Fibroblast of peridontal ligament (primary cell): ENCODE measurements around the gene SLC6A18.
"Not testable (repeated sequence)": the region's sequence is repeated elsewhere in the genome, so short reads cannot be mapped to it uniquely, and the experiment has no call there.

Source experiments
- DNase-seq: peaks from one replicate; pipeline ENCODE4 v3.0.0-alpha.2; 2010; ENCODE audit errors: extremely low read depth

Gene SLC6A18

DNA sequence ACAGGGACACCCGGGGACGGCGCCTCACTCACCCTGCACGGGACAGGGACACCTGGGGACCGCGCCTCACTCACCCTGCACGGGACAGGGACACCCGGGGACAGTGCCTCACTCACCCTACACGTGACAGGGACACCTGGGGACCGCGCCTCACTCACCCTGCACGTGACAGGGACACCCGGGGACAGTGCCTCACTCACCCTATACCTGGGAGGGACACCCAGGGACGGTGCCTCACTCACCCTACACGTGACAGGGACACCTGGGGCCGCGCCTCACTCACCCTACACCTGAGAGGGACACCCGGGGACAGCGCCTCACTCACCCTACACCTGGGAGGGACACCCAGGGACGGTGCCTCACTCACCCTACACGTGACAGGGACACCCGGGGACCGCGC is 65.8 kb downstream of the SLC6A18 start:
- DNase-seq: not testable (repeated sequence)

DNA sequence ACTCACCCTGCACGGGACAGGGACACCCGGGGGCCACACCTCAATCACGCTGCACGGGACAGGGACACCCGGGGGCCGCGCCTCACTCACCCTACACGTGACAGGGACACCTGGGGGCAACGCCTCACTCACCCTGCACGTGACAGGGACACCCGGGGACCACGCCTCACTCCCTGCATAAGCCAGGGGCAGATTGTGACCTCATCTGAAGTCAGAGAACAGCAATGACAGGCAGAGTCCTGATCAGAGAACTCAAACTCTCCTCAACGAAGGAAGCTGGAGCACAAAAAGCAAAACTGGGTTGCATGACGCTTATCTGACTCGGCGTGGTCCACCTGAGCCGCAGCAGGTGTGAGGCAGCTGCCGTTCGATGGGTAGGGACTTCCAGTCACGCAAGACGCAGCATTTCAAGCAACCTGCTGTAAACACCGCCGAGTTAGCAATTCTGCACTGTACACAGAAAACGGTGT is 66.5 kb downstream of the SLC6A18 start:
- no peak for DNase-seq

GRCh38 chr5:1292139-1292538 is 67.0 kb downstream of the SLC6A18 start:
- DNase-seq: no peak

DNA sequence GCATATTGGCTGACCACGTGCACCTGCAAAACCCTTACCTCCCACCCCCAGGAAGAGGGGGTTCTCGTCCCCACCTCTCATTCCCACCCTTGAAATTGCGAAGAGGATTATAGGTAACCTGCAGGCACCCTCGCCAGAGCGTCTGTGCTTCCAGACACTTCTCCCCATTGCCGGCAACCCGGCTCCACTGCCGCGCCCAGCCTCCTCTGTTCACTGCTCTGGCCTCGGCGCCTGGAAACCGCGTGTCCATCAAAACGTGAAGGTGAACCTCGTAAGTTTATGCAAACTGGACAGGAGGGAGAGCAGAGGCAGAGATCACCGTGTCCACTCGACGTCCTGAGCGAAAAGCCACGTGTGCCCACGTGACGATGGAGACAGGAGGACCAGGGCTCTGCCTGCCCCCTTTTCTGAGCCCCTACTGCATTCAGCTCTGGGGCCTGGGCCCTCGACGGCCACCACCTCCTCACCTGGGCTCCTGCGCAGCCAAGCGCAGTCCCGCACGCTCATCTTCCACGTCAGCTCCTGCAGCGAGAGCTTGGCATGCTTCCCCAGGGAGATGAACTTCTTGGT is 67.8 kb downstream of the SLC6A18 start:
- no peak for DNase-seq

DNA sequence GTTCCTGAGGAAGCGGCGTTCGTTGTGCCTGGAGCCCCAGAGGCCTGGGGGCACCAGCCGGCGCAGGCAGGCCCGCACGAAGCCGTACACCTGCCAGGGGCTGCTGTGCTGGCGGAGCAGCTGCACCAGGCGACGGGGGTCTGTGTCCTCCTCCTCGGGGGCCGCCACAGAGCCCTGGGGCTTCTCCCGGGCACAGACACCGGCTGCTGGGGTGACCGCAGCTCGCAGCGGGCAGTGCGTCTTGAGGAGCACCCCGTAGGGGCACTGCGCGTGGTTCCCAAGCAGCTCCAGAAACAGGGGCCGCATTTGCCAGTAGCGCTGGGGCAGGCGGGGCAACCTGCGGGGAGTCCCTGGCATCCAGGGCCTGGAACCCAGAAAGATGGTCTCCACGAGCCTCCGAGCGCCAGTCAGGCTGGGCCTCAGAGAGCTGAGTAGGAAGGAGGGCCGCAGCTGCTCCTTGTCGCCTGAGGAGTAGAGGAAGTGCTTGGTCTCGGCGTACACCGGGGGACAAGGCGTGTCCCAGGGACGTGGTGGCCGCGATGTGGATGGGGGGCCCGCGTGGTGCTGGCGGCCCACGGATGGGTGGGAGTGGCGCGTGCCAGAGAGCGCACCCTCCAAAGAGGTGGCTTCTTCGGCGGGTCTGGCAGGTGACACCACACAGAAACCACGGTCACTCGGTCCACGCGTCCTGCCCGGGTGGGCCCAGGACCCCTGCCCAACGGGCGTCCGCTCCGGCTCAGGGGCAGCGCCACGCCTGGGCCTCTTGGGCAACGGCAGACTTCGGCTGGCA is 68.4 kb downstream of the SLC6A18 start:
- no peak for DNase-seq

- no peak for DNase-seq
These were observed 69.1 kb downstream of the SLC6A18 start for GRCh38 chr5:1294206-1294834.

DNA sequence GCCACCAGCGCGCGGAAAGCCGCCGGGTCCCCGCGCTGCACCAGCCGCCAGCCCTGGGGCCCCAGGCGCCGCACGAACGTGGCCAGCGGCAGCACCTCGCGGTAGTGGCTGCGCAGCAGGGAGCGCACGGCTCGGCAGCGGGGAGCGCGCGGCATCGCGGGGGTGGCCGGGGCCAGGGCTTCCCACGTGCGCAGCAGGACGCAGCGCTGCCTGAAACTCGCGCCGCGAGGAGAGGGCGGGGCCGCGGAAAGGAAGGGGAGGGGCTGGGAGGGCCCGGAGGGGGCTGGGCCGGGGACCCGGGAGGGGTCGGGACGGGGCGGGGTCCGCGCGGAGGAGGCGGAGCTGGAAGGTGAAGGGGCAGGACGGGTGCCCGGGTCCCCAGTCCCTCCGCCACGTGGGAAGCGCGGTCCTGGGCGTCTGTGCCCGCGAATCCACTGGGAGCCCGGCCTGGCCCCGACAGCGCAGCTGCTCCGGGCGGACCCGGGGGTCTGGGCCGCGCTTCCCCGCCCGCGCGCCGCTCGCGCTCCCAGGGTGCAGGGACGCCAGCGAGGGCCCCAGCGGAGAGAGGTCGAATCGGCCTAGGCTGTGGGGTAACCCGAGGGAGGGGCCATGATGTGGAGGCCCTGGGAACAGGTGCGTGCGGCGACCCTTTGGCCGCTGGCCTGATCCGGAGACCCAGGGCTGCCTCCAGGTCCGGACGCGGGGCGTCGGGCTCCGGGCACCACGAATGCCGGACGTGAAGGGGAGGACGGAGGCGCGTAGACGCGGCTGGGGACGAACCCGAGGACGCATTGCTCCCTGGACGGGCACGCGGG is 69.9 kb downstream of the SLC6A18 start, which contains the start of gene TERT:
Gene TERT, minus strand, starts transcription at position 234 of the 815 bp plus-strand sequence. Its CDS starts 79 bp downstream, at position 155.
- DNase-seq: no peak

- DNase-seq: no peak
These were observed 70.5 kb downstream of the SLC6A18 start for GRCh38 chr5:1295650-1296037.
